ENCODE measurements around the gene SLC22A24.
"Not testable (repeated sequence)": the region's sequence is repeated elsewhere in the genome, so short reads cannot be mapped to it uniquely, and the experiment has no call there.

SLC22A24 gene, protein sequence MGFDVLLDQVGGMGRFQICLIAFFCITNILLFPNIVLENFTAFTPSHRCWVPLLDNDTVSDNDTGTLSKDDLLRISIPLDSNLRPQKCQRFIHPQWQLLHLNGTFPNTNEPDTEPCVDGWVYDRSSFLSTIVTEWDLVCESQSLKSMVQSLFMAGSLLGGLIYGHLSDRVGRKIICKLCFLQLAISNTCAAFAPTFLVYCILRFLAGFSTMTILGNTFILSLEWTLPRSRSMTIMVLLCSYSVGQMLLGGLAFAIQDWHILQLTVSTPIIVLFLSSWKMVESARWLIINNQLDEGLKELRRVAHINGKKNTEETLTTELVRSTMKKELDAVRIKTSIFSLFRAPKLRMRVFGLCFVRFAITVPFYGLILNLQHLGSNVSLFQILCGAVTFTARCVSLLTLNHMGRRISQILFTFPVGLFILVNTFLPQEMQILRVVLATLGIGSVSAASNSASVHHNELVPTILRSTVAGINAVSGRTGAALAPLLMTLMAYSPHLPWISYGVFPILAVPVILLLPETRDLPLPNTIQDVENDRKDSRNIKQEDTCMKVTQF

DNA sequence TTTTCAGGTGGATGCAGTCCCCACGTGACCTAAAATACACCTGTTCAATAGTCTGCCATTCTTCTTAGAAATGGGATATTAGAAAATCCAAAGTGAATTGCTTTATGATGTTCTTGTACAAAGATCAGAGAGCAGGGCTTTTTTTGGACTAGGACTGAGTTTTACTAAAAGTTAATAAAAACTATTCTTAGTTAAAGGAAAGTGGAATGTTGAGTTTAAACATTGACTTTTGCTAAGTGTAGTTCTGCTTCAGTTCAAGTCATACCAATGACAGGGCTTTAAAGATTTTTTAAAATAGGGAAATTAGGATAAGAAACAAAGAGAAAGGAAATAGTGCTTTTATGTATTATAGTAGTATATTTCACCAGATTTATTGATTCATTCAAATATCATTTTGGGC lies at the start of gene SLC22A24:
Gene SLC22A24, minus strand, starts transcription at position 101 of the 400 bp plus-strand sequence. CDS start 442 bp downstream, outside the sequence.
- DNase-seq: no peak

DNA sequence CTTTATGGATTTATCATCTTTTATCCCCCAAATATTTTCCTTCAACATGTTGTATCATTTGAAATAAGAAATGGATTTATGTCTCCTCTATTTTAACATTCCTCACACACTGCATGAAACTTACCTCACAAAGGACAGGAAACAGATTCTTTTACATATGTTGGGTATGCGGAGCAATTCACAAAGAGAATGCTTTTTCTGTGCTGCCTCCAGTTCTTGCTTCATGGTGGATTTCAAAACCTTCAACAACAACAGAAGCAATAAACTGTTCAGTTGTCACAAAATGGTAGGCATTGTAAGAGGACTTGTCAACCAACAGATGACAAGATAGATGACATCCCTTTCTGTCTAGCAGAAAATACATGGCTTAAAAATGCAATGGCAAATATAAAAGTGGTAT lies 36.5 kb upstream of the SLC22A24 start:
- DNase-seq: no peak

DNA sequence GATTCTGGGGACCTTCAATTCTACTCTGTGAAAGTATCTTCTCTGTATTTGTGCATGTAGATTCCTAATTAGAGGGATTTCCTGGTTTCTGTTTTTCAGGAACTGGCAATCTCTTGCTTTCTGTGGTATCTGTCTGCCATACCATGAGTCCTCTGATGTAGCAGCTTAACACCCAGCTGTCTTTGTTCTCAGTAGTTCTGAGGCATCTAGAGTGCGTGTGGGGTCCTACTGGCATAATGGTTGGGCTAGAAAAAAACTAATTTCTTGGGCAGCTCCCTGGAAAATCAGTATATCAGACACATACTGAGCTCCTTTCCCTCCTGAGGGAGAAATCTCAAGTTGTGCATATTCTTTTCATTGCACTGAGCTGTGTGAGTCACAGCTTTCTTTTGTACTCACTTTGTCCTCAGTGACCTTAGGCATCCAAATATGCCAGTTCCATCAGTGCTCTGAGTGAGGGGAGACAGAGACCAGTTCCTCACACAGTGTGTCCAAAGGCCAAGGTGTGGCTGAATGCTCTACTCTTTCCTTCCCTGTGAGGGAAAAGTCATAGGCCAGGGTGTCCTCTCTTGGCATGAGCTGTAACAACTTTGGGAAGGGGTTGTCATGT lies 35.5 kb upstream of the SLC22A24 start:
- peak; percentile 52 for DNase-seq

DNA sequence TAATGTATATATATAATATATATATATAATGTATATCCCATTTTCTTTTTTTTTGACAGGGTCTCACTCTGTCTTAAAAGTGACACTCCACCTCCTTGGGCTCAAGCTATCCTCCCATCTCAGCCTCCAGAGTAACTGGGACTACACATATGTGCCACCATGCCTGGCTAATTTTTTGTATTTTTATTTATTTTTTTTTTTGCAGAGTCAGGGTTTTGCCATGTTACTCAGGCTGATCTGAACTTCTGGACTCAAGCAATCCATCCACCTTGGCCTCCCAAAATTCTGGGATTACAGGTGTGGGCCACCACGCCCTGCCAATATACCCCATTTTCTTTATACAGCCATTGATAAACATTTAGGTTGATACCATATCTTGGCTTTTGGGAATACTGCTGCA lies 33.9 kb upstream of the SLC22A24 start:
- no peak for DNase-seq

DNA sequence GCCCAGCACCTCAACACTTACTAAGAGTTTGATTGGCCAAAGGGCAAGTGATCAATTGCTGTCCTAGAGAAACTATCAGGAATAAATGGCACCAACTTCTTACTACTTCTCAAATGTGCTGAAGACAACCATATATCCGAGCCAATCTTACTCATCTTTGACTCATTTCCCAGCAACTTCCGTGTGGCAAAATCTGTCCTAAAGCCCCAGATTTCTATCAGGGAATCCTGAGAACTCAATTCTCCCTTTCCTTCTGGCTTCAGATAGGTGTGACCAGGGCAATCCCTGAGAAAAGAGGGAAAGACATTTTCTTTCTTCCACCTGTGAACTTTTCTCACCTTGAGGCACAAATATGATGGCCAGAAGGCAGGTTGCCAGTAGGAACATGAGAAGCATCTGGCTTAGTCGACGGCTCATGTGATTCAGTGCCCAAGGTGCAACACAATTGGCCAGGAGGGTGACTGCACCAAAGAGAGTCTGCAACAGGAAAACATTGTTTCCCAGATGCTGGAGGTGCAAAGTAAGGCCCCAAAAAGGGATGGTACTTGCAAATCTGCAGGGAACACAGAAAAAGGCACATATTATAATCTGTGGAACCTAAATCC lies 21.8 kb upstream of the SLC22A24 start:
- no peak for DNase-seq

DNA sequence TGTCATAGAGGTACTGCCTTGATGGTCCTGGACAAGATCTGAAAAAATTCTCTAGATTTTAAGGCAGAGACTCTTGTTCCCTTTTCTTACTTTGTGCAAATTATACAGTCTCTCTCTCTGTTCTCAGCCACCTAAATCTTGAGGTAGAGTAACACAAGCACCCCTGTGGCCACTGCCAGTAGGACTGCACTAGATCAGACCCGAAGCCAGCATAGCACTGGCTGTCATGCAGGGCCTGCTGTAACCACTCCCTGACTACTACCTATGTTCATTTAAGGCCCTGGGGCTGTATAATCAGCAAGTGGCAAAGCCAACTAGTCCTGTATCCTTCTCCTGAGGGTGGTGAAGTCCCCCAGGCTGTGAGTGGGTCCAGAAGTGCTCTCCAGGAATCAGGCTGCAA lies 11.8 kb upstream of the SLC22A24 start:
- DNase-seq: no peak

DNA sequence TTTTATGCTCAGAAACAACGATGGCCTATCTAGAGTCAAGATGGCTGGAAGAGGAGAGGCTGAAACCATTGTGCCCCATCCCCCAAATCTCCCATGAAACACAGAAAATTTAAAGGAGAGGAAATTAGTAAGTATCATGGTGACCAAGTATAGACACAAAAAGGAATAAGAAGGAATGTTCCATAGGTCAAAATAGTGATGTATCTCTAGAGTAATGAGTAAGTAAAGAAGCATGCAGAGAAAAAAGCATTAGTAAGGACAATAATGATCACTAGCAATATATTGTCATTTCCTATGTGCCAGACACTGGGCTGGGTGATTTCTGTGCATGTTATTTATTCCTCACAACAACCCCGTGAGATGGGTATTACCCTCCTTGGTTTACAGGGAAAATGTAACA lies 2.6 kb upstream of the SLC22A24 start:
- DNase-seq: no peak

DNA sequence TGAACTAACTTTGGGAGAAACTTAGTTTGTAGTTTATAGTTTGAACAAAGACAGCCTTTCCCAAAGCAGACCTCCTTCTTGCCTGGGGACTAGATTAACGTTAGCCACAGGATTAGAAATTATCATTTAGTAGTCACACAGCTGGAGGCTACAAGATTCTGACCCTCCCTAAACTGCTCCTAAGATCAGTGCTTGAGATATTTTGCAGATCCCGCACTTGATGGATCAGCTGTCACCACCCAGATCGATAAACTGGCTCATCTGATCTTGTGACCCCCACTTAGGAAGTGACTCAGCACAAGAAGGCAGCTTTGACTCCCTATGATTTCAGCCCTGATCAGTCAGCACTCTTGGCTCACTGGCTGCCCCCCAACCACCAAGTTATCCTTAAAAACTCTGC lies 1.6 kb downstream of the SLC22A24 start:
- no peak for DNase-seq

DNA sequence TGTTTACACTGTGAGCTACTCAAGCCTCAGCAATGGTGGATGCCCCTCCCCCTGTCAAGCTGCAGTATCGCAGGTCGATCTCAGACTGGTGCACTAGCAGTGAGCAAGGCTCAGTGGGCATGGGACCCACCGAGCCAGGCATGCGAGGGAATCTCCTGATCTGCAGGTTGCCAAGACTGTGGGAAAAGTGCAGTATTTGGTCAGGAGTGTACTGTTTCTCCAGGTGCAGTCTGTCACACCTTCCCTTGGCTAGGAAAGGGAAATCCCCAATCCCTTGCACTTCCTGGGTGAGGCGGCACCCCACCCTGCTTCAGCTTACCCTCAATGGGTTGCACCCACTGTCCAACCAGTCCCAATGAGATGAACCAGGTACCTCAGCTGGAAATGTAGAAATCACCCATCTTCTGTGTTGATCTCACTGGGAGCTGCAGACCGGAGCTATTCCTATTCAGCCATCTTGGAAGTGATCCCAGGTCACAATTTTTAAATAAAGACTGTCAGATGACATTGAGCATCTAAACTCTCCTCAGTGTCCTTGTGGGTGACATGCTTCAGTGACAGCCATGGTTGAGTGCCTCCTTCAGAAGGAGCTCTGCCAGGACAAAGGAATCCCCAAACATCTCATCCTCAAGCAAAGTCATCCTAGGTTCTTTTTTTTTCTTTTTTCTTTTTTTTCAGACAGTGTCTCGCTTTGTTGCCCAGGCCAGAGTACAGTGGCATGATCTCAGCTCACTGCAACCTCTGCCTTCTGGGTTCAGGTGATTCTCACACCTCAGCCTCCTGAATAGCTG lies 10.8 kb downstream of the SLC22A24 start:
- DNase-seq: no peak

DNA sequence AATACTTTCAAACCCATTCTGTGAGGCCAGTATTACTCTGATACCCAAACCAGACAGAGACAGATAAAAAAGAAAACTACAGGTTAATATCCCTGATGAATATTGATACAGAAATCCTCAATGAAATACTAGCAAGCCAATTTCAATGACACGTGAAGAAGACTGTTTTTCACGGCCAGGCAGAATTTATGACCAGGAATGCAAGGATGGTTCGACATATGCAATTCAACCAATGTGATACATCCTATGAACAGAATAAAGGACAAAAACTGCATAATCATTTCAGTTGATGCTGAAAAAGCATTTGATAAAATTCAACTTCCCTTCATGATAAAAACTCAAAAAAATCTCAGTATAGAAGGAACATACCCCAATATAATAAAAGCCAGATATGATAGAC lies 44.5 kb downstream of the SLC22A24 start:
- DNase-seq: no peak

DNA sequence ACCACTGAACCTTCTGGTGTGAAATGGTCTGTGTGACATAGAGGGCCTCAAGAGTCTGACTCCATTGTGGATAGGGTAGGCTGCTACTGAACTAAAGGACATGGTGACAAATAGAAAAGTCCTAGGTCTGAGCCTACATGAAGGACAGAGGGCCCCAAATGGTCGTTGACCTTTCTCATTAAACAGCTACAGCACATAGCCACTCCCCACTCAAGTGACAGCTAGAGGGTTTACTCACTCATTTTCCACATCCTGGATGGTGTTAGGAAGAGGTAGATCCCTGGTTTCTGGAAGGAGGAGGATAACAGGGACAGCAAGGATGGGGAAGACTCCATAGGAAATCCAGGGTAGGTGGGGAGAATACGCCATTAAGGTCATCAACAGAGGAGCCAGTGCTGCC lies 63.3 kb downstream of the SLC22A24 start:
- DNase-seq: no peak

DNA sequence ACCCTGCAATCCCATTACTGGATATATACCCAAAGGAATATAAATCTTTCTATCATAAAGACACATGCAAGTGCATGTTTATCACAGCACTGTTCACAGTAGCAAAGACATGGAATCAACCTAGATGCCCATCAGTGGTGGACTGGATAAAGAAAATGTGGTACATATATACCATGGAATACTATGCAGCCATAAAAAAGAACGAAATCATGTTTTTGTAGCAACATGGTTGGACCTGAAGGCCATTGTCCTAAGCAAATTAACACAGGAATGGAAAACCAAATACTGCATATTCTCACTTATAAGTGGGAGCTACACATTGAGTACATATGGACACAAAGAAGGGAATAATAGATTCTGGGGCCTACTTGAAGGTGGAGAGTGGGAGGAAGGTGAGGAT lies 97.8 kb downstream of the SLC22A24 start:
- DNase-seq: not testable (repeated sequence)

DNA sequence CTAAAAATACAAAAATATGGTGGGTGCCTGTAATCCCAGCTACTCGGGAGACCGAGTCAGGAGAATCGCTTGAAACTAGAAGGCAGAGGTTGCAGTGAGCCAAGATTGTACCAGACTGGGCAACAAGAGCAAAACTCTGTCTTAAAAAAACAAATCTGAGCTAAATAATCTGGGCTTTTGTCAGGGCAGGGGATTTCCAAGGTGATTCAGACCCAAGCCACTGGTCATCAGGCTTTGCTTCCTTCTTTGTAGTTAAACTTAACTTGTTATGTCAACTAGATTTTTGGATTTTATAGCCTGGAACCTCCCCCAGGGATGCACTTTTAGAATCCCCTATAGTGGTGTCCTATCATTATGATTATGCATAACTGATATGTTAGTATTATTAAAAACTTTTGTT lies 101.4 kb downstream of the SLC22A24 start:
- DNase-seq: no peak

DNA sequence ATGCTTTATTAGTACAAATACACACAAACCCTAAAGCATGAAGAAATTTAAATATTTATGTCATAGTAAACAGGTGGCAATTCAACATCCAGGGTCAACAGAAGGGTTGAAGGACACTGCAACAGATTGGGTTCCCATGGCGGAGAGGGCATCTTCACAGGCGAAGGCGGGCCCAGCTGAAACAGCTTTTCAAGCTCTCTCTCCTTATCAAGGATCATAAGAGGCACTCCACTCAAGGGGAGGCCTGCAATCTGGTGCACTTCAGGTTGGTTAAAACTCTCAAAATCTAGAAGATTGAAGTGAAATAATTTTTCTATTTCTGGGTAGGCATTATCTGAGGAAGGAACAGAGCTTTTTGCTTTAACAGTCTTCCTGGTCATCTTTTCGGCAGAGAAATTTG lies 111.6 kb downstream of the SLC22A24 start:
- DNase-seq: no peak
